Measurements from ENCODE around the gene GRID1. TPM values are rescaled to one million over a fixed set of nuclear protein-coding genes. Genes with fewer than 3 reads are reported as not detected.

Gene GRID1
- total and polyA plus RNA-seq, 10 of the 15 experiments (the other 5 are each of a cell fraction or from before 2014, with no cell fraction given) = 0.04 to 0.62 (median 0.08) TPM; not detected in 5

GRCh38 chr10:86252079-86252478 lies 114.5 kb downstream of the GRID1 start:
- SMC1A ChIA-PET (ENCODE audit: uncharacterized antibody, unreplicated experiment) = no interaction called here
- H4K20me1 ChIP-seq (ENCODE audit: control insufficient read depth, insufficient read depth) = no peaks in the 10 kb centered on the region
- TF ChIP-seq EZH2 (IDR thresholded peaks at IDR 0.05; ENCODE audit: borderline replicate concordance, control insufficient read depth, low read depth, low read length) = no peak
- TF ChIP-seq TAF1 (IDR thresholded peaks at IDR 0.05; ENCODE audit: borderline replicate concordance, low read depth, low read length) = no peak
- TF ChIP-seq FOXK2 (IDR thresholded peaks at IDR 0.05) = no peak
- TF ChIP-seq NRF1 (conservative IDR thresholded peaks at IDR 0.05; ENCODE audit: low read depth, low read length) = no peak
- TF ChIP-seq FOS (IDR thresholded peaks at IDR 0.05; ENCODE audit: borderline replicate concordance, extremely low read depth, insufficient read length) = no peak
- TF ChIP-seq KLF5 (IDR thresholded peaks at IDR 0.05; ENCODE audit: partially characterized antibody) = no peak
- no peak for TF ChIP-seq PAX5 (IDR thresholded peaks at IDR 0.05; ENCODE audit: borderline replicate concordance, low read depth, low read length)
- no peak for TF ChIP-seq TCF12 (IDR thresholded peaks at IDR 0.05; ENCODE audit: low read depth, low read length)
- no peak for TF ChIP-seq MYC (IDR thresholded peaks at IDR 0.05; ENCODE audit: insufficient read depth, insufficient read length, insufficient replicate concordance, low read length, severe bottlenecking)
- no peak for TF ChIP-seq BRCA1 (IDR thresholded peaks at IDR 0.05; ENCODE audit: low read depth, low read length)
- no peak for TF ChIP-seq SMC3 (IDR thresholded peaks at IDR 0.05; ENCODE audit: borderline replicate concordance, low read length)
- TF ChIP-seq LARP7 (IDR thresholded peaks at IDR 0.05) = no peak
- no peak for TF ChIP-seq YBX1 (IDR thresholded peaks at IDR 0.05)
- no peak for TF ChIP-seq CHD2 (IDR thresholded peaks at IDR 0.05; ENCODE audit: borderline replicate concordance, low read depth, low read length)
- no peak for TF ChIP-seq SUZ12 (IDR thresholded peaks at IDR 0.05; ENCODE audit: unreplicated experiment)
- TF ChIP-seq MEF2B (IDR thresholded peaks at IDR 0.05; ENCODE audit: partially characterized antibody, poor library complexity, severe bottlenecking) = no peak
- TF ChIP-seq E2F4 (IDR thresholded peaks at IDR 0.05; ENCODE audit: low read depth, low read length) = no peak
- TF ChIP-seq MTA2 (IDR thresholded peaks at IDR 0.05; ENCODE audit: low read depth) = no peak
- TF ChIP-seq WRNIP1 (IDR thresholded peaks at IDR 0.05; ENCODE audit: borderline replicate concordance, low read depth, low read length) = no peak
- no peak for TF ChIP-seq E4F1 (IDR thresholded peaks at IDR 0.05; ENCODE audit: borderline replicate concordance, partially characterized antibody)
- no peaks in the 10 kb centered on the region for H3K36me3 ChIP-seq (ENCODE audit: control insufficient read depth in 2 of 2, insufficient read depth in 2 of 2, low read length in 1 of 2)
- no peaks in the 10 kb centered on the region for H3K79me2 ChIP-seq (ENCODE audit: control insufficient read depth, insufficient read depth, low read length)
- DNase-seq (ENCODE audit: low read depth, low spot score) = no peak
- no peak overlapping the region for H3K4me3 ChIP-seq
- H3K4me1 ChIP-seq (ENCODE audit: control insufficient read depth, insufficient read depth, low read length) = no peaks in the 10 kb centered on the region
- H3K9me3 ChIP-seq (replicated peaks; ENCODE audit: control insufficient read depth, insufficient read depth, low read length) = no peaks in the 10 kb centered on the region
- ATAC-seq = no peak
- CTCF ChIA-PET = no interaction called here
- POLR2A ChIA-PET = no interaction called here
- H3K4me2 ChIP-seq (ENCODE audit: control insufficient read depth, insufficient read depth) = no peak overlapping the region
- WGBS (ENCODE audit: insufficient coverage, insufficient replicate concordance, low lambda C conversion rate, missing lambda C conversion rate) = 30% methylated on average over 7 of the region's 7 CpGs
- no peaks in the 10 kb centered on the region; a peak in 2 of 4 replicates for H3K27me3 ChIP-seq (replicated peaks in 1 of 2; ENCODE audit: control insufficient read depth in 2 of 2, insufficient read depth in 2 of 2, low read length in 1 of 2)
- RAD21 ChIA-PET (ENCODE audit: unreplicated experiment) = no interaction called here
- no peak overlapping the region for H3K9ac ChIP-seq (ENCODE audit: control insufficient read depth, insufficient read depth, low read length)
- in situ Hi-C loops (cut with MboI) (no loop called here), intact Hi-C loops (cut with micrococcal nuclease; ENCODE audit: unreplicated experiment) (no loop called here)
- no peak overlapping the region for H3K27ac ChIP-seq (ENCODE audit: control insufficient read depth, insufficient read depth)
- H2AFZ ChIP-seq (ENCODE audit: control insufficient read depth, low read depth, low read length) = no peak overlapping the region
- no TSS peak for BruUV-seq (replicated peaks)
- no peak for FAIRE-seq
